ENCODE data around the gene TNPO2. TPM values are rescaled to one million over a fixed set of nuclear protein-coding genes. Genes with fewer than 3 reads are reported as not detected.

Gene TNPO2
- 25.7 and 31.4 TPM in 2 replicates for total RNA-seq

DNA sequence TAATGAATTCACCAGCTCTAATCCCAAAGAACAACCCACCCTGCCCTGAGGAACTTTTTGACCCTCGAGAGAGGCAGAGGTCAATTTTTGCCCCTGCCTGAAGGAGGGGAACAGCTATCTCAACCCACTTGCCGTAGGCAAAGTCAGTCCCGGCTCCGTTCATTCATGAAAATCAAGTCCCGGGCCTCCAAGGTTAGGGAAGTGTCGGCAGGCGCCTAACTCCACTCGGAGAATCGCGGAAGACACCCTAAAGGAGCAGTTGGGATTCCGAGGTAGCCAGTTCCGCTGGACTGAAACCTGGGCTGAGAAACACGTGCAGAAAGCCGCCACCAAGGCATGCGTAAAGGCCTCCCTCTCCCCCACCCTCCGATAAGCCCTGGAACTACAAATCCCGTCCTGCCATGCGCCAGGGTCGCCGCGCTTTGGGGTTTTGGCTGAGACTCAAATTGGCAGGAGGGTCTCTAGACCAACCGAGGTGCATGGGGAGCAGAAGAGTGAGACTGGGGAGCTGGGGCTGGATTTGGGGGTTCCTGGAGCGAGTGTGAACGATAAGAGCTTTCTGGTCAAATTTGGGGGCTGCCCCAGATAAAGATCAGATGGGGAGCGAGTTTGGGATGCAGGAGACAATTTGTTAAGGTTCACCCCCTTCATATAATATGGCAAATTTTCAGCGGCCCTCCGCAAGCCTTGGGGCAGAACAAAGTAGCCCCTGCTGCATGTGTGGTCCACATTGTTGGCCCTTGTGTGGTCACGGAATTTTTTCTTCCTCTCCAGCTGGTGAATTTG lies at the start of gene TNPO2:
TNPO2 (minus strand) TSS at position 292 of the 786 bp plus-strand sequence. CDS start 2,955 bp downstream, outside the sequence.
- DNase-seq: peak; percentile 78

DNA sequence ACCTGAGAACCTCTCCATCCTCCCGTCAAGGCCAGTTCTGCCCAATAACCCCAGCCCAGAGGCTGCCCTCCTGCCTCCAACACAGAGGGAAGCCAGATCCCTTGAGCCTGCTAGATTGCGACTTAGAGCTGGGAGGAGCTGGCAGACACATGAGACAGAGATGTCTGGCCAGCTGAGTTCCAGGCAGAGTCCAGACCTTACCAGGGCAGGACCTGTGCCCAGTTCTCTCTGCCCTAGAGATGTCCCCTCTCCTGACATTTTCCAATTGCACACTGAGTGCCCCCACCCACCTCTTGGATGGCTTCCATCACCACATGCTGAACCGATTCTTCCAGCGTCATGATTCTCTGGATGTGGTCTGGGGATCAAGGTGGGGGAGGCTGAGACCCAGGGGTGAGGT lies 48.6 kb upstream of the TNPO2 start:
- no peak for DNase-seq

DNA sequence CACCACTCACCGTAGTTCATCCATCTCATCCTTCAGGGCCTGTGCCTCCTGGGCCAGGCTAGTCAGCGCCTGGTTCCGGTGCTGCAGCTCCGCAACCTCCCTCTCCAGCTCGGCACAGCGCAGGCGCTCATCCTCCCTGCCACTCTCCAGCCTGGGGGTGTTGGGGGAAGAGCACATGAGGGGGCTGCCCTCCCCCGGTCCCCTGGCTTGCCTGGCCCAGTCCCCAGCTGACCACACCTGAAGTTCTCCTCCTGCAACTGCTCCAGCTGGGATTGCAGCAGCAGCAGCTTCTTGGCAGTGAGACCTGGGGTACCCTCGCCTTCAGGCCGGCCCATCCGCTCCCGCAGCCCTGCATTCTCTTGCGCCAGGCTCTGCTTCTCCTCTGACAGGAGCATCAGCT lies 47.2 kb upstream of the TNPO2 start:
- no peak for DNase-seq

DNA sequence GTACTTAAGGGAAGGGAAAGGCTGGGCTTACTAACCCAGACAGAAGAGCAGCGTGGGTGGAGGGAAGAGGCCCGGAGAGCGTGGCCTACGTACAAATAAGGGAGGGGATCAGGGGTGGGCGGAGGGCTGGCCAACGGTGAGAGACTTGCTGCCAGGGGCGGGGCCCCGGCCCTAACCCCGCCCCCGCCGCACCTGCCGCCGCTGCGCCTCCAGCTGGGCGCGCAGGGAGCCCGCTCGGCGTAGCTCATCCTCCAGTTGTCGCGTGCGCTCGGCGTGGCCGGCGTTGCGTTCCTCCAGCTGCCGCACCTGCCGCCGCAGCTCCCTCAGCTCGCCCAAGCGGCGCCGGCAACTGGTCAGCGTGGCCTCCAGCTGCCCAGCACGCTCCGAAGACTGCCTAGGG lies 46.0 kb upstream of the TNPO2 start:
- no peak for DNase-seq

DNA sequence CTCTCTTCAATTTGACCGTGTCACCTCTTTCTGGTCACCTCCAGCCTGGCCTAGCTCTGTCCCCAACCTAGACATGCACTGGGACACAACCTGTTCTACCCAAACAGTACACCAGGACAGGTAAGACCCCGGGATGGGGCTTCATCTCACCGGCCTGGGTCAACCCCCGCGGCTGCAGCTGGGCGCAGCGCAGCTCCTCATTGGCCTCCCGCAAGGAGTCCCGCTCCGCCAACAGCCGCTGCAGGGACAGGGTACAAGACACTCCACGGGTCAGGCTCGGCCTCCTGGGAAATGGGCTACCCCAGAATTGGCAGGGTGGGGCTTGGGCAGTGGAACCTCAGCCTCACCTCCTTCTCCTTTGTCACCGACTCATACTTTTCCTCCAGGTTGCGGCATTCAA lies 43.9 kb upstream of the TNPO2 start:
- DNase-seq: no peak

DNA sequence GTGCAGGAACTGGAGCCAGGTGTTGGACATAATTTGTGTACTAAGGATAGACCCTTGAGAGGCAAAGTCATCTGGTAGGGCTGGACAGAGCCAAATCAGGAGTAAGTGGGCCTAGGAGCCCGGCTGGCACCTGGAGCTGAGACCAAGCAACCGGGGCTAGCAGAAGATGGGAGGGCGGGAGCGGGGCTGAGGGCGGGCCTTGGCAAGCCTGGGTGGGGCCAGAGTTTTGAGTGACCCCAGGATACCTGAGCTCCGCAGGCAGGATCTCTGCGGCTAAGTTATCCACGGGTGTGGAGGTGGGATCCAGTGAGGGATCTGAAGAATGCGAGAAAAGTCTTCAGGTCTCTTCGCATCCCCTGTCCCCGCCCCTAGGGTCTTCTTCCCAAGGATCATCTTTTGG lies 43.4 kb upstream of the TNPO2 start:
- no peak for DNase-seq

DNA sequence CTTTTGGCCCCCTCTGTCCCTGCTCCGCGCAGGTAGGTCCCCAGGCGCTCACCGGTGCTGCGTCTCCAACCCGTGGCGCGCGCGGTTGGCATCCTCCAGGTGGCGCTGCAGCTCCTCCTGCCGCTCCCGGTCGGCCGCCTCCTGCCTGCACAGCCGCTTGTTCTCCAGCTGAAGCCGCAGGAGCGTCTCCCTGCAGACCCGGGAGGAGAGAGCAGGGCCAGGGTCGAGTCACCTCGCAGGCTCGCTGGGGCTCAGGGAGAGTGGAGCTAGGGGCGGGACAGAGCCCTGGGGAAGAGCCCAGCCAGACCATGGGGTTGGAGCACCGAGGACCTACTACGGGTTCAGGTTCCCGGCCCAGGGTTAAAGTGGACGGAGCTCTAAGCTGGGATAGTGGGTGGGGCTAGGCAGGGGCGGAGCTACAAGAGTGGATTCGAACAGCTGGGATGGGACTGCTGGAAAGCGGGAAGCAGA lies 42.4 kb upstream of the TNPO2 start:
- DNase-seq: peak; percentile 43

DNA sequence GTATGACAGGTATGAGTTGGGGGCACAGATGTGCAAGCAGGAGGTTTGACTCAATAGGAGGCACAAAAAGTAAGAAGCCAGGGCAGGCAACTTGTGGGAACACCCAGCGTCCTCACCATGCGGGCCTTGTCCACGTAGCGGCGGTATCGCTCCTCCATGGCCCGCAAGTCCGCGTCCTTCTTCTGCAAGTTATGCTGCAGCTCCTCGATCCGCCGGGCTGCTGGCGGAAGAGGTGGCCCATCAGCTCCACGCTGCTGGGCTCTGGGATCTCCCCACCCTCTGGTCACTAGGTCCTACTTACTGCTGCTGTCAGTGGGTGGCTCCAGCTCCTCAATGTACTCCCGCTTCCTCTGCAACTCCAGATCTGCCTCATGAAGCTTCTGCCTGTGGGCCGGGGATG lies 41.0 kb upstream of the TNPO2 start:
- DNase-seq: no peak

DNA sequence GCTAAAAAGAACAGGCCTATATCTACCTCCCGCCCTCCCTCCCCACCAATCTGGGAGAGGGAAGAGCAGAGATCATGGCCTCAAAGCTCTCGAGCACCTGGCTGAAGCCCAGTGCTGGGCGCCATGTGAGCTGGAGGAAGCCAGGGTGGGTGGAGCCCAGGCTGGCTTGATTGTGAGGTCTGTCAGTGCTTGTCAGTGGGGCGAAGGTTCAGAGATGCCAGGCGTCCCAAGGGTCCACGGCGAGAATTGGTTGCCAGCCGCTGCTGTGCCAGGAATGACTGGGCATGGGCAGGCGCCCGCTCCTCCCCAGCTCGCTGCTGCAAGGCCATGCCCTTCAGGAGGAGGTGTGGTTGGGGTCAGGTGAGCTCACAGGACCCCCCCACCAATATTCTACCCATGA lies 39.4 kb upstream of the TNPO2 start:
- no peak for DNase-seq

DNA sequence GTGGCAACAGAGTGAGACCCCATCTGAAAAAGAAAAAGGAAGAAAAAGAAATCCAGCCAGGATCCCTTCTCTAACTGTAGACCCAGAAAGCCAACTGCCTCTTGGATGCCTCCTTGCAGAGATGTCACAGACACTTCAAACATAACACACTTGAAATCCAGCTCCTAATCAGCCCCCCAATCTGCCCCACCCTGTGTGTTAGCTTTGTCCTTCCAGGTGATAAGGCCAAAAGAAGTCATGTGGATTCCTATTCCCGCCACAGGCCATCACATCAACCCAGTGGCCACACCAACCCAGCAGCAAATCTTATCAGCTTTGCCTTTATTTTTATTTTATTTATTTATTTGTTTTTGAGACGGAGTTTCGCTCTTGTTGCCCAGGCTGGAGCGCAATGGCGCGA lies 36.0 kb upstream of the TNPO2 start:
- no peak for DNase-seq

DNA sequence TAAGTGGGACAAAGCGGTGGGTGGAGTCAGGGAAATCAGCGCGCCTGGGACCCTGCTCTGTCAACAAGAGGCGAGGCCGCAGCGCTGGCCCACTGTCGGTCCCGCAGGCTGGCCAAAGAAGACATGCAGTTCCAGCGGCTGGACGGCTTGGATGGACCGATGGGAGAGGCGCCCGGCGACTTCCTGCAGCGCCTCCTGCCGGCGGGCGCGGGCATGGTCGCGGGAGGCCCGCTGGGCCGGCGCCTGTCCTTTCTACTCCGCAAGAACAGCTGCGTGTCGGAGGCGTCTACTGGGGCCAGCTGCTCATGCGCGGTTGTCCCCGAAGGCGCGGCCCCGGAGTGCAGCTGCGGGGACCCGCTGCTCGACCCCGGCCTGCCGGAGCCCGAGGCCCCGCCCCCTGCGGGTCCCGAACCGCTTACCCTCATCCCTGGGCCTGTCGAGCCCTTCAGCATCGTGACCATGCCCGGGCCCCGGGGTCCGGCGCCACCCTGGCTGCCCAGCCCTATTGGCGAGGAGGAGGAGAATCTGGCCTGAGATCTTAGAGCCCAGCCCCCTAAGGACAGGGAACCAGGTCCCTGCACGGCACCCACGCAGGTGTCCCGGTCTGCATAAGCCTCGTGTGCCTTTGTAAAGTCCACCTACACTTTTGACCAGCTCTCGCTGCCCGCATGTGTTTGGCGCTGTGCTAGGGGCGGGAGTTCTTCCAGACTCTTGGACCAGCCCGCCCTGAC lies 34.0 kb upstream of the TNPO2 start:
- DNase-seq: peak; percentile 83

DNA sequence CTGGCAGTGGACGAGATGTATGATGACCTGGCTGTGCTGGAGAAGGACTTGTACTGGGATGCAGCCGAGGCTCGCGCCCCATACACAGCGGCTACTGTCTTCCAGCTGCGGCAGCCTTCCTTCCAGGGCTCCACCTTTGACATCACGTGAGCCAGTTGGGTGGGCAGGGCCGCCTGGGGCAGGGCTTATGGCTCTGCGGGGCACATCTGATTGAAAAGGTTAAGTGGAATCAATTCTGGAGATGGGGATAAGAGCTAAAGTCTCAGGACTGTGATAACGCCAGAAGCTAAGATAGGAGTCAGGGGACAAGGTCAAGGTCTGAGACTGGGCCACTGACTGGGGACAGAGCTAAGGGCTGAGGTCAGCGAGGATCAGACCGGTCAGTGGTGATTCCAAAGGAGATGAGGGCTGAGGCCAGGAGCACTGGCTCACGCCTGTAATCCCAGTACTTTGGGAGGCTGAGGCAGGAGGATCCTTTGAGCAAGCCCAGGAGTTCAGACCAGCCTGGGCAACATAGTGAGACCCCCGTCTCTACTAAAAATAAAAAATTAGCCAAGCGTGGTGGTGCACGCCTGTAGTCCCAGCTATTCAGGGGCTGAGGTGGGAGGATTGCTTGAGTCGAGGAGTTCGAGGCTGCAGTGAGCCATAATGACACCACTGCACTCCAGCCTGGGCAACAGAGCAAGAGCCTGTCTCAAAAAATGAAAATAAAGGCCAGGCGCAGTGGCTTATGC lies 32.6 kb upstream of the TNPO2 start:
- no peak for DNase-seq

DNA sequence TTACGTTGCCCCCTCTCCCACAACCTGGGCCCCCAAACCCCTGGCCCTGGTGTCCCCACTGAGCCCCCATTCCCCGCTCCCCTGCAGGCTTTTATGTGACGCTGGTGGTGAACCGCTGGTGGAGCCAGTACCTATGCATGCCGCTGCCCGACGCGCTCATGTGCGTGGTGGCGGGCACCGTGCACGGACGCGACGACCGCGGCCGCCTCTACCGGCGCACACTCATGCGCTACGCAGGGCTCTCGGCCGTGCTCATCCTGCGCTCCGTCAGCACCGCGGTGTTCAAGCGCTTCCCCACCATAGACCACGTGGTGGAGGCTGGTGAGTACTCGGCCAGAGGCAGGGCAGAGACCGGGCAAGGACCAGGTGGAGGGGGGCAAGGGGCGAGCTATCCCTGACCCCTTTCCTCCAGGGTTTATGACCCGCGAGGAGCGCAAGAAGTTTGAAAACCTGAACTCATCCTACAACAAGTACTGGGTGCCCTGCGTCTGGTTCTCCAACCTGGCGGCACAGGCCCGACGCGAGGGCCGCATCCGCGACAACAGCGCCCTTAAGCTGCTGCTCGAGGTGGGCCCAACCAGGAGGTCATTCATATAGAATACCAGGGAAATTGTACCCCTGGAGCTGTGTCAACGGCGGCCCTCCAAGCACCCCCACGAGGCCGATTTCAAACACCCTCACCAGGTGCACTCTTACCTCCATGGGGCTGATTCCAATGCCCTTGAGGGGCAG lies 30.9 kb upstream of the TNPO2 start:
- no peak for DNase-seq

DNA sequence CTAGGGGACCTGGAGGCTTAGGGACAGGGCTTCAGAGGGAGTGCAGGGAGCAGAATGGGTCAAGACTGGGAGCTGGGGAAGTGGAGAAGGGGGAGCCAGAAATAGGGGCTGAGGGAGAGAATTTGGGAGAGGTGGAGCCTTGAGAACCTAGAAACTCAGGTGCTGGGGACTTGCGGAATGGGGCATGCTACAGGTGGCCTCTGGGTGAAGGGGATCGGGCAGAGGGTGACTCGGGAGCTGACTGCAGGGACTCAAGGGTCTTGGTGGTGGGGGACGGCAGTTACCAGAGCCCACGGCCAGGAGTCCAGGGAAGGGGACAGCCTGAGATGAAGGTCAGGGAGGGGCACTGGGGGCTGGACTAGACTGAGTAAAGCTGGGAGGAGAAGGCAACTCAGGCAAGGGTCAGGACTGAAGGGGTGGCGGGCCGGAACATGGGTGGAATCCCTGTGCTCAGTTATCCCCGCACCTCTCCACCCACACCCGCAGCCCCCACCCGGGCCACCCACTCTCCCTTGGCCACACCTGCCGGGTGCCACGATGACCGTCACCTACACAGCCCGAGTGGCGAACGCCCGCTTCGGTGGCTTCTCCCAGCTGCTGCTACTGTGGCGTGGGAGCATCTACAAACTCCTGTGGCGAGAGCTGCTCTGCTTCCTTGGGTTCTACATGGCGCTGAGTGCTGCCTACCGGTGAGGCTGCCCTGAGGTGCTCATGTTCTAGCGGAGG lies 28.5 kb upstream of the TNPO2 start:
- no peak for DNase-seq

DNA sequence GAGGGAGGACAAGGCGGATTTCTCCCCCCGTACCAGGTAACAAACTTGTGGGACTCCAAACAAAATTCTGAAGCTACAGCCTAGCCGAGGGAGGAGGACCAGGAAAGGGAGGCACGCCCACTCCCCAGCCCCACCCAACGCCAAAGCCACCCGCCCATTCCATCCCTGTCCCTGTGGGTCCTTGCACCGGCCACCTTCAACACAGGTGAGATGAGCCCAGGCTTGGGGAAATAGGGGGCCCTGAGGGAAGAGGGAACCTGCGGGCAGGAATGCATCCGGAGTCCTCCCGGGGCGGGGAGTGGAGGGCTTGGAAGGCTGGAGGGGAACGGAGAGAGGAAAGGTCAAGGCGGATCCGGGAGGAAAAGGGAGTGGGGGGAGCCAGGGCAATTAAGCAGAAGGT lies 27.9 kb upstream of the TNPO2 start, which contains the start of gene BEST2:
BEST2 (plus strand) TSS at position 157 of the 400 bp plus-strand sequence. CDS start 802 bp downstream, outside the sequence.
- DNase-seq: no peak

DNA sequence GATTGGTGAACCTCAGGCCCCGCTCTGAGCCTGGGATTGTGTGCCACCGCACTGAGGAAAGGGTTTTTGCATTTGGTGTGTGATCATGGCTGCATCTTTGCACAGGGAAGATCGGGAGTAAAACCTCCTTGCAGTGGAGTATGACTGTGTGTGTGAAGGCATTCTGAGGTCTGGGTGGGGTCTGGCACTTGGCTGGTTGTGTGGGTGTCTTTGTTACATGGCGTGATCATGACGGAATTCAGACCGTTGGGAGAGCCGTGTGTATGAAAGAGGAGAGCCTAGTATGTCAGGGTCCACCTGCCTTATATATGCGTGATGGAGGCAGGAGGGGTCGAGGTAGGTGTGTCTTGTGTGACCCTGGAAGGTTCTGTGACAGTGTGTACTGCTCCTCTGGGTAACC lies 27.1 kb upstream of the TNPO2 start:
- DNase-seq: no peak

DNA sequence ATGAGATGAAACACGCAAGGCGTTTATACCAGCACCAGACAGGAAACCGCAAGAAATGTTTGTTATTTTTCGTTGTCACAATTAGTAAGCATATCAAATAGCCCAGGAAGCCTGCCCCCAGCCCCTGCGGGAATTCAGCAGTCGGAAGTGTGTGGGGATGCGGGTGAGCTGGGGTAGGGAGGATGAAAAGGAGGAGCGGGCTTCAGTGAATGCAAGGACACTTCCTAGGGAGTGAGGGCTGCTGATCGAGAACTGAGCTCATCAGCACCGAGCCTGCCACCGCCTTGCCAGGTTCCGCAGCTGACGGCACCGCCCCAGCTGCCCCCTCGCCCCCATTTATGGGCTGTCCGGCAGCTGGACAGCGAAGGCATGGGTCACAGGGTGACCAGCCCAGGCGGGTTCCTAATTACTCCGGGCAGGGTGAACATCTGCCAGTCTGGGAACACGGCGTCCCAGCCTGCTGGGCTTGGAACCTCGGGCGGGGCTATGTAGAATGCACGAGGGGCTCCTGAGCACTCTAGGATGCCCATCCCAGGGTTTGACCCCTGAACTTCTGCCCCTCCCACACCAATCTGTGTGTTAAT lies 26.3 kb upstream of the TNPO2 start:
- DNase-seq: peak; percentile 20

DNA sequence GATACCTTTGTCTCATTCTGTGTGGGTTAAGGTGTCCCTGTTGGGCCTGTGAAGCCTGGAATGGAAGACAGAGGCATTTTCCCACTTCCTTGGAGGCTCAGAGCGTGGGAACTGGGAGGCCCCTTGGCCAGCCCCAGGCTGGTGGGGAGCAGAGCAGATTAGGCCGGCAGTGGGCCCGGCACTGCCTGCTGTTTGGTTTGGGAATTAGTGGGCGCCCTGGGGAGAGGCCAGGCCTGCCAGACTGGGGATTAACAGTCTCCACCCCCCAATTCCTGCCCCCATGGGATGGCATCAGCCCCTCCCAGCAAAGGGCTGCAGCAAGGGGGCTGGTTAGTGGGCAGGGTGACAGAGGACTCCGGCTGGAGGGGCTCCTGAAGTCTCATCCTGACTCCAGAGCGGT lies 24.8 kb upstream of the TNPO2 start:
- DNase-seq: no peak

DNA sequence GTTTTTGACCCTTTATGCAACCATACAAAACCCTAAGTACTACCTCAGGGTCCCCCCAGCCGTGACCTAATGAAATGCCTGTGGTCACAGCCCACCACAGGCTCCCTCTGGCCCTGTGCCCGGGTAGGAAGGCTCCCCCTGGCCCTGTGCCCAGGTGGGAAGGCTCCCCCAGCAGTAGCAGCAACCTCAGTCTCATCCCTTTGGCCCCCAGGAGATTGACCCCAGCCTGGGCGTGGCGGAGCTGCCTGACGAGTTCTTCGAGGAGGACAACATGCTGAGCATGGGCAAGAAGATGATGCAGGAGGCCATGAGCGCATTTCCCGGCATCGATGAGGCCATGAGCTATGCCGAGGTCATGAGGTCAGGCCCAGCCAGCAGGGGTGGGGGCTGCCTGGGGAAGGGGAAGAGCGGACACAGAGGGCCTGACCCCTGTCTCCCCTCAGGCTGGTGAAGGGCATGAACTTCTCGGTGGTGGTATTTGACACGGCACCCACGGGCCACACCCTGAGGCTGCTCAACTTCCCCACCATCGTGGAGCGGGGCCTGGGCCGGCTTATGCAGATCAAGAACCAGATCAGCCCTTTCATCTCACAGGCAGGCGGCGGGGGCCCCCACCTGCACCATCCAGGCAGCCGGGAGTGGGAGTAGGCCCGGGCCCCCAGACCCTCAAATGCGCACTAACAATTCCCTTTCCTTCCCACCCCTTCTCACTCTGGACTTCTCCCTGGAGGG lies 21.6 kb upstream of the TNPO2 start:
- DNase-seq: no peak

DNA sequence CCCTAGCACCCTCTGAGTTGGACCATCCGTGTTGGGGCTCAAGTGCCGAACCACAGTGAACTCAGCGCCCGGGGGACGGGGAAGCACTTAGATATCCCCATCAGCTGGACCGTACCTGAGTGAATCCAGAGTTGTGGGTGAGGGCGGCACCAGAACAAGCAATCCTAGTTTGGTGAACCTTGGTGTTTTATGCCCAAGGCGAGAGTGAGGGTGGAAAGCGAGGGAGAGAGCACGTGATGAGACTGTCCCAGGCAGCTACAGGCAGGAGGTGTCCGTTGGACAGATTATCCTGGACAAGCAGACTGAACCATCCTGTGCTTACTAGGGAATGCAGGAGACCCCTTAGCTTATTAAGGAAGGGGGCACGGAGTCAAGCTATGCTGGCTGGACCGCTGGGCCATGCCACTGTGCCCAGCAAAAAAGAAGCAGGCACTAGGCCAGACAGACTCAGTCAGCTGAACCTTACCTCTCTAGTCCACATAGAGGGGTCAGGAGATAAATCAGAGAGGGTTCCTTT lies 14.2 kb upstream of the TNPO2 start:
- DNase-seq: no peak
